ENCODE data around the gene BOLA1. TPM values are rescaled to one million over a fixed set of nuclear protein-coding genes. Genes with fewer than 3 reads are reported as not detected.

Gene BOLA1
- total RNA-seq, 1 experiment from 2014 or later: 6.0 TPM

- Mint-ChIP-seq H3K4me1 (peaks cover 30 to 31% of the 10 kb centered on the region in 2 experiments), H3K36me3 (ENCODE audit: insufficient read depth in 1 of 3, low read depth in 3 of 3) (no peaks in the 10 kb centered on the region; a peak in 2 of 7 replicates), H3K4me3 (no peak overlapping the region), H3K9me3 (no peaks in the 10 kb centered on the region), H3K27ac (no peak overlapping the region), H3K27me3 (ENCODE audit: low read depth) (no peaks in the 10 kb centered on the region)
- Histone ChIP-seq H2AK5ac (ENCODE audit: insufficient read length, low read length) (no peak overlapping the region), H4K5ac (ENCODE audit: insufficient read length, low read depth, low read length) (no peak overlapping the region), H3K27ac (ENCODE audit: insufficient read length, low read depth, low read length) (no peak overlapping the region), H3K79me1 (ENCODE audit: insufficient read depth, low read depth, low read length, poor library complexity, severe bottlenecking) (no peaks in the 10 kb centered on the region), H3K14ac (ENCODE audit: insufficient read depth, low read length) (no peak overlapping the region), H3K18ac (ENCODE audit: insufficient read length, low read depth, low read length) (no peak overlapping the region), H3T11ph (ENCODE audit: low read length) (no peak overlapping the region), H4K8ac (replicated peaks; ENCODE audit: insufficient read length, low read depth, low read length) (no peak overlapping the region), H3K79me2 (ENCODE audit: insufficient read depth, low read length) (no peaks in the 10 kb centered on the region), H2BK120ac (ENCODE audit: low read depth, low read length, poor library complexity, severe bottlenecking) (no peak overlapping the region), H3K23me2 (ENCODE audit: insufficient read length, low read depth, low read length, poor library complexity, severe bottlenecking) (peaks cover 20% of the 10 kb centered on the region), H3K4me1 (ENCODE audit: insufficient read depth, low read length) (peaks cover 4% of the 10 kb centered on the region; the same call in 1 of the 2 replicates), H2BK20ac (ENCODE audit: low read depth, low read length, poor library complexity, severe bottlenecking) (no peak overlapping the region), H2AFZ (ENCODE audit: low read length) (no peak overlapping the region), H3K56ac (ENCODE audit: insufficient read length, low read depth, low read length) (no peak overlapping the region), H2BK12ac (ENCODE audit: insufficient read length, low read depth, low read length) (no peak overlapping the region), H4K20me1 (ENCODE audit: control insufficient read depth, insufficient read depth, insufficient read length) (no peaks in the 10 kb centered on the region), H3K9ac (ENCODE audit: extremely low read depth, insufficient read length, low read length) (no peak overlapping the region), H3K23ac (ENCODE audit: insufficient read length, low read depth, low read length) (no peak overlapping the region), H3K4ac (ENCODE audit: low read depth, low read length) (no peak overlapping the region), H3K27me3 (ENCODE audit: insufficient read depth, low read length) (no peaks in the 10 kb centered on the region), H2BK15ac (ENCODE audit: low read depth, low read length) (no peak overlapping the region), H4K91ac (ENCODE audit: insufficient read length, low read depth, low read length) (no peak overlapping the region), H2BK5ac (ENCODE audit: insufficient read length, low read length) (no peak overlapping the region), H3K4me2 (ENCODE audit: insufficient read depth, insufficient read length, low read length) (no peak overlapping the region), H3K9me3 (ENCODE audit: control insufficient read depth, low read depth, low read length) (no peaks in the 10 kb centered on the region)
- no peak for DNase-seq
- no CpG with 5 or more reads among the region's 8 CpGs for WGBS (ENCODE audit: extremely low coverage, insufficient read length, low lambda C conversion rate)
- no peak for TF ChIP-seq CTCF (conservative IDR thresholded peaks at IDR 0.05)
Observed at GRCh38 chr1:149932474-149932873, 33.1 kb downstream of the BOLA1 start.

Data from H9 (cell line).